Jurkat, Clone E6-1 (cell line): ENCODE data around the gene WT1. TPM values are rescaled to one million over a fixed set of nuclear protein-coding genes. Genes with fewer than 3 reads are reported as not detected.
"Not testable (repeated sequence)": the region's sequence is repeated elsewhere in the genome, so short reads cannot be mapped to it uniquely, and the experiment has no call there.

ENCODE experiments used
- DNase-seq: peaks from one replicate; pipeline ENCODE4 v3.0.0-alpha.2; 2011; ENCODE audit warnings: low read depth, low spot score
- H3K4me3 ChIP-seq: 2 replicates; pipeline ENCODE4 v1.5.1; 2011; ENCODE audit warnings: mild to moderate bottlenecking, low read length, control low read depth, moderate library complexity
- polyA plus RNA-seq: library from polyadenylated mRNA; unstranded; fragments of >200 nt; gene quantifications from one replicate; pipeline ENCODE4 v1.2.1, GENCODE V29; 2012; ENCODE audit warnings: missing spikeins; ENCODE audit not compliant: insufficient read length, insufficient read depth

The WT1 gene
- polyA plus RNA-seq, result 1.8 TPM

DNA sequence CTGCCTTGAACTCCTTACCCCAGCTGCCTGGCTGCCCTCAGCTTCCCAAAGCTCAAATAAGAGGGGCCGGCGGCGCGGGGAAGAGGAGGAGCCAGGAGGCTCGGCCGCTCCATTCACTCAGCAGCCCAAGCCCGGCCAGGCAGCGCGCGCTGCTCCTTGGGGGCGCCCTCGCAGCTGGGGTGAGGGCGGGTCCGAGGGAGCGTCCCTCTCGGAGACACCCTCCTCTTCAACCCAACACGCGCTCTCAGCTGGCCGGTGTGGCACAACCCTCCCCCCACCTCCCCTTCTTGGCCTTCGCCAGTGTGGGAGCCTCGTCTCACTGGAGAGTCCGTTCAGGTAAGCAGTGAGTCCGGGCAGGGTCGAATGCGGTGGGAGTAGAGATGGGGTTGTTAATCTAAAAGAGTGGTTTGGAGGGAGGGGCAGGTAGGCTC is at the start of gene WT1:
Gene WT1, minus strand, starts transcription at position 29 of the 431 bp plus-strand sequence.
- no peak for DNase-seq
- no peak within 1 kb of the TSS for H3K4me3 ChIP-seq

- DNase-seq, result no peak
- H3K4me3 ChIP-seq, result no peak overlapping the region
Observed at GRCh38 chr11:32479291-32479690, 44.0 kb upstream of the WT1 start.

DNA sequence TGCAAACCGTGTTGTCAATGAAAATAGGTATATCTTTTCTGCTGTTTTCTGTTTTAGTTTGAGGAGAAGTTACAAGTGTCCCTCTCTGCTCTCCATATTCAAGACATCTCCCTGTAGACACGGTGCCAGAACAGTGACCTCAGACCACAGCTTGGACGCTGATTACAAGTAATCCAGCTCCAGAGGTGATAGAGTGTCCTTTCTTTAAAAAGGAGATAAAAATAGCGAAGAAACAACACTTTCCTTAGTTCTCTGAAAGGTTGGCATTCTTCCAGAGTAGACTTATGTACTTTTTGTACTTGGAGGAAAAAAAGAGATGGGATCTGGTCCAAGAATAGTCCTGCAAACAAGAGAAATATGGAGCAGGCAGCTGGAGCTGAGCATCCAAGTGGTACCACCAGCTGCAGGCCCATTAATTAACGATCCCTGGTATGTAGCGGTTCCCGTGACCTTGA is 43.0 kb upstream of the WT1 start:
- no peak for DNase-seq
- H3K4me3 ChIP-seq, result no peak overlapping the region

- no peak for DNase-seq
- H3K4me3 ChIP-seq, result no peak overlapping the region
Observed at GRCh38 chr11:32473282-32473909, 38.1 kb upstream of the WT1 start.

DNA sequence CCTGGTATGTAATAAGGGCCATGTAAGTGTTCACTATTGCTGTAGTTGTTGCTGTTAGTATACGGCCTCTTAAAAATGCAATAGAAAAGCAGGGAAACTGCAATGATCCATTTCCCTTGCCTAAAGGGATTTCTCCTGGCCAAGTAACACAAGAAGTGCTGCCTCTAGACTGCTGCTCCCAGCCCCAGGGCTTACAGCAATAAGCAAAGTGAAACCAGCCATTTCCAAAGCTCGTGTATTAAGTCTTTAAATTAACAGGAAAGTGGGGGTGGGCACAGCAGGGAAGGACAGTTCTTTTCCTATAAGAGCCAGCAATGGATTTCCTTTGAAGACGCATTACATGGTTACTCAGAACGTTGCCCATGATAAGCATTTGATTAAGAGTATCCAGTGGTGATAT is 36.9 kb upstream of the WT1 start:
- no peak for DNase-seq
- no peak overlapping the region for H3K4me3 ChIP-seq

GRCh38 chr11:32471544-32471943 is 36.2 kb upstream of the WT1 start:
- DNase-seq, H3K4me3 ChIP-seq: not testable (repeated sequence)

DNA sequence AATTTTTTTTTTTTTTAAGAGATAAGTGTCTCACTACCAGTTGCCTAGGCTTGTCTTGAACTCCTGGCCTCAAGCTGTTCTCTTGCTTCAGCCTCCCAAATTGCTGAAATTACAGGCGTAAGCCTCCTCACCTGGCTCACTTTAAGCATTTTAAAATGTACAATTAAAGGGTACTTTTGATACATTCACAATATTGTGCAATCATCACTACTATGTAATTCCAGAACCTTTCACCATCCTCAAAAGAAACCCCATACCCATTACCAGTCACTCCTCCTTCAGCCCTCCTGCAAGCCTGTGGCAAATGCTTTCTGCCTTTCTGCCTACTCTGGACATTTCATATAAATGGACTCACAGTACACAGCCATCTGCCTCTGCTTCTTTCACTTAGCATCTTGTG is 34.5 kb upstream of the WT1 start:
- H3K4me3 ChIP-seq, result no peak overlapping the region
- no peak for DNase-seq

- H3K4me3 ChIP-seq, result no peak overlapping the region
- no peak for DNase-seq
Observed at GRCh38 chr11:32466279-32466915, 31.1 kb upstream of the WT1 start.

DNA sequence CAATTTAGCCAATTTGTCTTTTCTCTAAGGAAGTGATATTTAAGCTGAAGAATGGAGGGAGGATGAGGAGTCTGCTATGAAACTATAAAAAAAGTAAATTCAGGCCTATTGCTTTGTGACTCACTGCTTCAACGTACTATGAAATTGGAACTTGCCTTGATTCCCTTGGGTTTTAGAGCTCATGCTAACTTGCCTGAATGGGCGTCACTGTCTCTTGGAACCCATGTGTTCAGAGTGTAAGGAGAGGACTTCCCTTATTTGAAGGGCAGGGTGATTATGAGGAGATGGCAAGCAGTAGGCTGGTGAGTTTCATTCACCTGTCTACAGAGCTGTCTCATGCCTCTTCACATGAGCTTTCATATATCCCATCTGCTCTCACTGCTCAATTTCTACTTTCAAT is 28.7 kb upstream of the WT1 start:
- no peak overlapping the region for H3K4me3 ChIP-seq
- DNase-seq, result no peak

GRCh38 chr11:32462011-32462690 is 26.8 kb upstream of the WT1 start:
- H3K4me3 ChIP-seq, result no peak overlapping the region
- DNase-seq, result no peak

DNA sequence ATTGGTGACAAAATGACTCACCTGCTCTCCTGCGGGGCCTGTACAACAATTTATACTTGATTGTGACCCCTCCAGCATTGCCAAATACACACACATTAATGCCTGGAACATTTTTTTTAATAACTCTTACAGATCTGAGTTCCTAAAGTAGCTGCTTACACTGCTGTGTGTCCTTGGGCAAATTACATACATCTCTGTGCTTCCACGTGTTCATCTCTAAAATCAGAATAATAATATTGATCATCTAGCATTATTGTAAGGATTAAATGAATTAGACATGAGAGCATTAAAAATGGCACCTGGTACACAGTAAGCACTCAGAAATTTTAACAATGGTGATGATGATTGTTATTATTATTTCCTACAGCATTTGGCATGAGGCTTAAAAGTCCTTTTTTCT is 21.5 kb upstream of the WT1 start:
- H3K4me3 ChIP-seq, result no peak overlapping the region
- DNase-seq, result no peak

GRCh38 chr11:32454993-32455392 is 19.7 kb upstream of the WT1 start:
- H3K4me3 ChIP-seq, result no peak overlapping the region
- DNase-seq, result no peak

DNA sequence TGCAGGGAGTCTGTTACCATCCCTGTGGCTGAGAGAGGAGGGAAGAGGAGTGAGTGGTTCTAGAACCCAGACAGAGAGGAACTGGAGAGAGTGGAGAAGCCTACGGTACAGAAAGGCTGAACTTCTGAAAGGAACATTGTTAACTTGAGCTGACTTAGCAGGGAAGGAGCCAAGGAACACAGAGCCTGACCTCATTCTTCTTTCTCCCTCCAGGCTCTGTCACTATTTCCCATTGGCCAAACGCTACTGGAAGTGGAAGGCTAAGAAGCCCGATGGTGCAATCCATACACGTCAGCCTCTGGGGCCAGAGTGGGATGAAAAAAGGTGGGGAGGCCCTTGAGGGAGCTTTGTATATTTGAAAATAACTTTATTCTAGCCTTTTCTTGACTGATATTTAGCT is 16.5 kb upstream of the WT1 start:
- no peak for DNase-seq
- H3K4me3 ChIP-seq, result no peak overlapping the region

- DNase-seq, result no peak
- no peak overlapping the region for H3K4me3 ChIP-seq
Observed at GRCh38 chr11:32450372-32450771, 15.0 kb upstream of the WT1 start.

- no peak overlapping the region for H3K4me3 ChIP-seq
- DNase-seq, result no peak
Observed at GRCh38 chr11:32448232-32448631, 12.9 kb upstream of the WT1 start.

DNA sequence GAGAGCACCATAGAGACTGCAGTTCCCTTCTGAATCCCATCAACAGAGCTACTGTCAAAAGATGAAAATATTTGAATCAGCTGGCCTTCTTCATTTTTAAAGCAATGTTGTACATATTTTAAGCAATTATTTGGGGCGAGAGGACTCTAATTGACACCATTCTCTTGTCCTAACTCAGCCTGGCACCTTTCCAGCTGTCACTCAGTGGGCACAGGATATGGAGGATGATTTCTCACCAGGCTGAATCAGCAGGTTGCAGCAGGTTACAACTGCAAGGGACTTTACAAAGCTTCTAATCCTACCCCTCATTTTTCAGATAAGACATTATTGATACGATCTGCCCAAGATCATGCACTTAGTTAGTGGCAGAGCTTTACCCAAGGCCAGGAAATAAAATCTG is 11.9 kb upstream of the WT1 start:
- DNase-seq, result no peak
- no peak overlapping the region for H3K4me3 ChIP-seq

DNA sequence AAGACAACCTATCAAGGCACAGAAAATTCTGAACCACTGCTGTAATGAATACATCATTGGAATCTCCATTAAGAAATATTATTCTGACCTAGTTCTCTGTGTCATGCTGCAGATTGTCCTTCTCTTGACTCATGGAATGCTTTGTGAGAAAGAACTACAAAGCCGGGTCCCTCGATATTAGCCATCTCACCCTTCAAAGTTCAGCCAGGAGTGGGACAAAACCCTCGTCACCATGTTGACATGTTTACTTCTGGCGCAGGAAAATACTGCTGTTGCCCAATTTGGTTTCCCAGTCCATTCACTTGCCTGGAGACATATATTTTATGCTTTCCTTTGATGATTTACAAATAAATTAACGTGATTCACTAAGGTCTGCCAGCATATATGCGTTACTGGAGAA is 10.9 kb upstream of the WT1 start:
- no peak overlapping the region for H3K4me3 ChIP-seq
- no peak for DNase-seq

- H3K4me3 ChIP-seq, result no peak overlapping the region
- no peak for DNase-seq
Observed at GRCh38 chr11:32444186-32444585, 8.8 kb upstream of the WT1 start.

GRCh38 chr11:32440916-32441315 is 5.6 kb upstream of the WT1 start:
- DNase-seq, result no peak

GRCh38 chr11:32440312-32440908 is 5.1 kb upstream of the WT1 start:
- no peak for DNase-seq
- H3K4me3 ChIP-seq, result no peak overlapping the region

More at GRCh38 chr11:32440916-32441315, 5.6 kb upstream of the WT1 start:
- H3K4me3 ChIP-seq, result no peak overlapping the region
